SW480 (cell line): ENCODE data around the gene DLK2.
"Not testable (repeated sequence)": the region's sequence is repeated elsewhere in the genome, so short reads cannot be mapped to it uniquely, and the experiment has no call there.

Source experiments
- DNase-seq: peaks from one replicate; pipeline ENCODE4 v3.0.0-alpha.2; 2016; ENCODE audit warnings: low spot score

Gene DLK2

GRCh38 chr6:43455531-43456428 is at the start of gene DLK2:
TSS of gene DLK2 (minus strand) at chr6:43455548. CDS start at chr6:43454825, 723 bp downstream.
- DNase-seq, result peak; percentile 62

GRCh38 chr6:43503443-43503842 is 48.1 kb upstream of the DLK2 start:
- DNase-seq, result no peak

- no peak for DNase-seq
Measured at GRCh38 chr6:43502666-43503065, 47.3 kb upstream of the DLK2 start.

GRCh38 chr6:43500921-43501320 is 45.6 kb upstream of the DLK2 start:
- no peak for DNase-seq

GRCh38 chr6:43499028-43499815 is 43.9 kb upstream of the DLK2 start:
- no peak for DNase-seq

GRCh38 chr6:43498291-43498690 is 42.9 kb upstream of the DLK2 start:
- not testable (repeated sequence) for DNase-seq

GRCh38 chr6:43497689-43498088 is 42.3 kb upstream of the DLK2 start:
- DNase-seq, result no peak

- DNase-seq, result no peak
Measured at GRCh38 chr6:43497129-43497396, 41.7 kb upstream of the DLK2 start.

- DNase-seq, result peak; percentile 64
Measured at GRCh38 chr6:43496370-43497128, 41.2 kb upstream of the DLK2 start.

- peak; percentile 66 for DNase-seq
Measured at GRCh38 chr6:43495409-43495941, 40.1 kb upstream of the DLK2 start.

- no peak for DNase-seq
Measured at GRCh38 chr6:43494766-43495165, 39.4 kb upstream of the DLK2 start.

GRCh38 chr6:43494321-43494720 is 39.0 kb upstream of the DLK2 start:
- no peak for DNase-seq

GRCh38 chr6:43493833-43494232 is 38.5 kb upstream of the DLK2 start:
- no peak for DNase-seq

GRCh38 chr6:43493230-43493629 is 37.9 kb upstream of the DLK2 start:
- DNase-seq, result no peak

- DNase-seq, result no peak
Measured at GRCh38 chr6:43492673-43493072, 37.3 kb upstream of the DLK2 start.

- no peak for DNase-seq
Measured at GRCh38 chr6:43491750-43492661, 36.7 kb upstream of the DLK2 start.

- no peak for DNase-seq
Measured at GRCh38 chr6:43490523-43490939, 35.2 kb upstream of the DLK2 start.

- DNase-seq, result no peak
Measured at GRCh38 chr6:43489277-43490072, 34.1 kb upstream of the DLK2 start.

GRCh38 chr6:43488667-43489276 is 33.4 kb upstream of the DLK2 start:
- no peak for DNase-seq
